Activated naive CD4-positive, alpha-beta T cell treated with anti-CD3 and anti-CD28 coated beads for 36 hours (primary cell): ENCODE results near the gene TSPYL2. TPM values are rescaled to one million over a fixed set of nuclear protein-coding genes. Genes with fewer than 3 reads are reported as not detected.

Source experiments
- CTCF ChIA-PET: fragments of 350-600 bp; sonication (Branson Sonifier 250); formaldehyde crosslinking; loops from one replicate; lab custom pipeline; 2021; ENCODE audit warnings: antibody characterized with exemption; lab: Charles Lee
- DNase-seq: peaks from one replicate; pipeline ENCODE4 v3.0.0-alpha.2; 2020
- H3K27ac Mint-ChIP-seq: one replicate; pipeline ENCODE4 v1.8.0; 2021; ENCODE audit warnings: mild to moderate bottlenecking, mixed read lengths
- H3K27me3 Mint-ChIP-seq: one replicate; pipeline ENCODE4 v1.8.0; 2021; ENCODE audit warnings: low read depth, mixed read lengths
- H3K36me3 Mint-ChIP-seq: one replicate; pipeline ENCODE4 v1.8.0; 2021; ENCODE audit warnings: low read depth, mixed read lengths
- H3K4me1 Mint-ChIP-seq: one replicate; pipeline ENCODE4 v1.8.0; 2021; ENCODE audit warnings: low read depth, mixed read lengths
- H3K4me3 Mint-ChIP-seq: one replicate; pipeline ENCODE4 v1.8.0; 2021; ENCODE audit warnings: mild to moderate bottlenecking, moderate library complexity, mixed read lengths
- H3K9me3 Mint-ChIP-seq: one replicate; pipeline ENCODE4 v1.8.0; 2021; ENCODE audit warnings: mixed read lengths
- intact Hi-C: fragments of 100-400 bp; cut with micrococcal nuclease; formaldehyde crosslinking; loops from one replicate; pipeline ENCODE4 v1.15.1; 2023
- total RNA-seq, 2 experiments: library from RNA; stranded (reverse); gene quantifications; one replicate each; pipeline ENCODE4 v1.2.3, GENCODE V29; 2021

The TSPYL2 gene
- total RNA-seq, 2 experiments from 2014 or later = 72.2 to 74.4 TPM

GRCh38 chrX:53094582-53094905, 12.4 kb downstream of the TSPYL2 start:
- Mint-ChIP-seq H3K36me3 (peaks cover 2% of the 10 kb centered on the region), H3K4me3 (peak overlapping the region; percentile 91), H3K27me3 (no peaks in the 10 kb centered on the region), H3K4me1 (peaks cover 9% of the 10 kb centered on the region), H3K9me3 (no peaks in the 10 kb centered on the region), H3K27ac (peak overlapping the region; percentile 91)
- intact Hi-C loops = loop anchor here (1.0 to 10.0 kb wide), 5 partner anchors 99 to 1713 kb away; partner anchors contain the start of genes MAGED2, RIBC1 and SMC1A
- DNase-seq = no peak
- CTCF ChIA-PET = interaction anchor here (1.3 kb wide), 1 partner anchor 13 kb away, joined by 3 read pairs; the partner anchor contains the start of gene TSPYL2

- no peak overlapping the region for H3K4me3 Mint-ChIP-seq
- intact Hi-C loops = loop anchor here (10.0 kb wide), 1 partner anchor 831 kb away; no protein-coding TSS in a partner anchor
Measured at GRCh38 chrX:53095796-53096195, 13.6 kb downstream of the TSPYL2 start.

GRCh38 chrX:53114864-53115549, 32.8 kb downstream of the TSPYL2 start:
- intact Hi-C loops = no loop called here
- no peak overlapping the region for H3K27ac Mint-ChIP-seq
- H3K4me3 Mint-ChIP-seq = no peak overlapping the region
- H3K9me3 Mint-ChIP-seq = no peaks in the 10 kb centered on the region
- DNase-seq = no peak
- no peaks in the 10 kb centered on the region for H3K36me3 Mint-ChIP-seq
- H3K4me1 Mint-ChIP-seq = peaks cover 5% of the 10 kb centered on the region
- CTCF ChIA-PET = no interaction called here
- no peaks in the 10 kb centered on the region for H3K27me3 Mint-ChIP-seq

More at GRCh38 chrX:53095796-53096195, 13.6 kb downstream of the TSPYL2 start:
- H3K4me1 Mint-ChIP-seq = peaks cover 9% of the 10 kb centered on the region
- no peak for DNase-seq
- no peaks in the 10 kb centered on the region for H3K27me3 Mint-ChIP-seq
- peaks cover 2% of the 10 kb centered on the region for H3K36me3 Mint-ChIP-seq
- CTCF ChIA-PET = no interaction called here
- H3K9me3 Mint-ChIP-seq = no peaks in the 10 kb centered on the region
- no peak overlapping the region for H3K27ac Mint-ChIP-seq

- Mint-ChIP-seq H3K4me3 (no peak overlapping the region), H3K9me3 (no peaks in the 10 kb centered on the region), H3K4me1 (peaks cover 5% of the 10 kb centered on the region), H3K36me3 (no peaks in the 10 kb centered on the region), H3K27ac (no peak overlapping the region), H3K27me3 (no peaks in the 10 kb centered on the region)
- no peak for DNase-seq
- intact Hi-C loops = no loop called here
- CTCF ChIA-PET = no interaction called here
Measured at GRCh38 chrX:53115550-53115874, 33.3 kb downstream of the TSPYL2 start.

GRCh38 chrX:53116101-53116500, 33.9 kb downstream of the TSPYL2 start:
- no peaks in the 10 kb centered on the region for H3K27me3 Mint-ChIP-seq
- H3K36me3 Mint-ChIP-seq = no peaks in the 10 kb centered on the region
- no peaks in the 10 kb centered on the region for H3K9me3 Mint-ChIP-seq
- intact Hi-C loops = no loop called here
- no peak overlapping the region for H3K27ac Mint-ChIP-seq
- no peak for DNase-seq
- CTCF ChIA-PET = no interaction called here
- no peak overlapping the region for H3K4me3 Mint-ChIP-seq
- H3K4me1 Mint-ChIP-seq = peaks cover 5% of the 10 kb centered on the region

GRCh38 chrX:53122013-53122412, 39.8 kb downstream of the TSPYL2 start:
- peaks cover 10% of the 10 kb centered on the region for H3K4me1 Mint-ChIP-seq
- intact Hi-C loops = no loop called here
- no peaks in the 10 kb centered on the region for H3K9me3 Mint-ChIP-seq
- no peak overlapping the region for H3K4me3 Mint-ChIP-seq
- H3K27ac Mint-ChIP-seq = no peak overlapping the region
- CTCF ChIA-PET = no interaction called here
- no peaks in the 10 kb centered on the region for H3K36me3 Mint-ChIP-seq
- no peaks in the 10 kb centered on the region for H3K27me3 Mint-ChIP-seq
- DNase-seq = no peak

GRCh38 chrX:53125506-53125905, 43.3 kb downstream of the TSPYL2 start:
- intact Hi-C loops = no loop called here
- H3K36me3 Mint-ChIP-seq = no peaks in the 10 kb centered on the region
- CTCF ChIA-PET = no interaction called here
- H3K4me1 Mint-ChIP-seq = peaks cover 10% of the 10 kb centered on the region
- no peaks in the 10 kb centered on the region for H3K9me3 Mint-ChIP-seq
- H3K4me3 Mint-ChIP-seq = no peak overlapping the region
- no peaks in the 10 kb centered on the region for H3K27me3 Mint-ChIP-seq
- H3K27ac Mint-ChIP-seq = no peak overlapping the region
- DNase-seq = no peak

GRCh38 chrX:53126377-53126776, 44.2 kb downstream of the TSPYL2 start:
- Mint-ChIP-seq H3K9me3 (no peaks in the 10 kb centered on the region), H3K27ac (no peak overlapping the region), H3K36me3 (no peaks in the 10 kb centered on the region)

GRCh38 chrX:53128097-53128749, 46.1 kb downstream of the TSPYL2 start:
- no peak overlapping the region for H3K4me3 Mint-ChIP-seq
- intact Hi-C loops = no loop called here
- H3K36me3 Mint-ChIP-seq = peaks cover 2% of the 10 kb centered on the region
- no peak overlapping the region for H3K27ac Mint-ChIP-seq
- CTCF ChIA-PET = no interaction called here
- peaks cover 10% of the 10 kb centered on the region for H3K4me1 Mint-ChIP-seq
- no peaks in the 10 kb centered on the region for H3K9me3 Mint-ChIP-seq
- H3K27me3 Mint-ChIP-seq = no peaks in the 10 kb centered on the region
- DNase-seq = no peak

More at GRCh38 chrX:53126377-53126776, 44.2 kb downstream of the TSPYL2 start:
- DNase-seq = no peak
- CTCF ChIA-PET = no interaction called here
- Mint-ChIP-seq H3K4me1 (peaks cover 10% of the 10 kb centered on the region), H3K27me3 (no peaks in the 10 kb centered on the region), H3K4me3 (no peak overlapping the region)
- intact Hi-C loops = no loop called here

GRCh38 chrX:53133400-53133799, 51.2 kb downstream of the TSPYL2 start:
- CTCF ChIA-PET = no interaction called here
- intact Hi-C loops = no loop called here
- peaks cover 3% of the 10 kb centered on the region for H3K36me3 Mint-ChIP-seq

GRCh38 chrX:53135581-53135980, 53.4 kb downstream of the TSPYL2 start:
- Mint-ChIP-seq H3K27ac (no peak overlapping the region), H3K4me1 (no peaks in the 10 kb centered on the region), H3K9me3 (no peaks in the 10 kb centered on the region), H3K4me3 (no peak overlapping the region), H3K27me3 (no peaks in the 10 kb centered on the region), H3K36me3 (peaks cover 3% of the 10 kb centered on the region)
- CTCF ChIA-PET = no interaction called here
- DNase-seq = no peak
- intact Hi-C loops = no loop called here

More at GRCh38 chrX:53133400-53133799, 51.2 kb downstream of the TSPYL2 start:
- H3K4me1 Mint-ChIP-seq = no peaks in the 10 kb centered on the region
- H3K27ac Mint-ChIP-seq = no peak overlapping the region
- no peak overlapping the region for H3K4me3 Mint-ChIP-seq
- no peaks in the 10 kb centered on the region for H3K27me3 Mint-ChIP-seq
- no peak for DNase-seq
- H3K9me3 Mint-ChIP-seq = no peaks in the 10 kb centered on the region
